HCT116 (cell line): ENCODE measurements around the gene PRKCH. TPM values are rescaled to one million over a fixed set of nuclear protein-coding genes. Genes with fewer than 3 reads are reported as not detected.

Experiments
- ATAC-seq: fragments of 200-7000 bp; cut with Tn5 transposase; 2 replicates; pipeline ENCODE4 v1.9.1; 2020; ENCODE audit warnings: mild to moderate bottlenecking, moderate library complexity
- BruUV-seq: library from RNA; stranded (reverse); fragments of 400-500 nt; replicated peaks from 2 replicates; lab custom pipeline; 2021; lab: Mats Ljungman, UMichigan
- CTCF ChIA-PET: fragments of 300-600 bp; sonication (Branson Sonifier 250); formaldehyde crosslinking; loops from one replicate; lab custom pipeline; 2021; ENCODE audit warnings: antibody characterized with exemption; lab: Charles Lee
- POLR2A ChIA-PET: fragments of 300-600, 350-600 bp; sonication (Branson Sonifier 250); formaldehyde crosslinking; loops from one replicate; lab custom pipeline; 2021; ENCODE audit warnings: antibody characterized with exemption; lab: Charles Lee
- RAD21 ChIA-PET, 2 experiments: fragments of 300-600 bp; sonication (Branson Sonifier 250); formaldehyde crosslinking; loops; one replicate each; lab custom pipeline; 2023; ENCODE audit warnings: low total read pairs in 2 of 2; ENCODE audit not compliant: uncharacterized antibody in 2 of 2, unreplicated experiment in 2 of 2, low non-redundant PET in 1 of 2; lab: Charles Lee
- DNase-seq: peaks from one replicate; pipeline ENCODE4 v3.0.0-alpha.2; 2010; ENCODE audit warnings: low read depth, low spot score
- H2AFZ ChIP-seq: fragments of 200-600 bp; shearing (Covaris generic), sonication (generic); 2 replicates; pipeline ENCODE4 v1.6.1; 2017; ENCODE audit warnings: low read depth, mixed run types, mixed read lengths, antibody characterized with exemption, low read length; ENCODE audit not compliant: poor library complexity, severe bottlenecking
- H3K27ac ChIP-seq: 2 replicates; pipeline ENCODE4 v1.5.1; 2012; ENCODE audit warnings: low read depth, low read length
- H3K27me3 ChIP-seq: fragments of 200-600 bp; sonication (generic); 2 replicates; pipeline ENCODE4 v1.6.1; 2016; ENCODE audit warnings: mixed run types, low read length, mixed read lengths; ENCODE audit not compliant: insufficient read depth
- H3K36me3 ChIP-seq, 2 experiments: fragments of 200-500 bp in 1 of 2; fragments of 200-600 bp in 1 of 2; sonication (Bioruptor generic) in 1 of 2; sonication (generic) in 1 of 2; 2 replicates each; pipeline versions ENCODE4 v1.5.1 to v1.6.1; 2014 to 2016; ENCODE audit warnings: low read length in 2 of 2, inconsistent platforms in 1 of 2, mixed read lengths in 1 of 2, mixed run types in 1 of 2; ENCODE audit not compliant: insufficient read depth in 2 of 2, control insufficient read depth in 1 of 2
- H3K4me1 ChIP-seq, 2 experiments: fragments of 200-600 bp in 1 of 2; sonication (generic) in 1 of 2; 2 replicates each; pipeline versions ENCODE4 v1.5.1 to v1.6.1; 2012 to 2017; ENCODE audit warnings: low read length in 2 of 2, inconsistent platforms in 1 of 2, mild to moderate bottlenecking in 1 of 2, mixed read lengths in 1 of 2, mixed run types in 1 of 2, moderate library complexity in 1 of 2; ENCODE audit not compliant: insufficient read depth in 2 of 2, control insufficient read depth in 1 of 2
- H3K4me2 ChIP-seq: fragments of 200-600 bp; sonication (generic); 2 replicates; pipeline ENCODE4 v1.6.1; 2017; ENCODE audit warnings: mixed run types, low read length, mixed read lengths
- H3K4me3 ChIP-seq, 2 experiments: fragments of 200-600 bp in 1 of 2; sonication (generic) in 1 of 2; replicated peaks in 1 of 2; 2 replicates each; pipeline ENCODE4 v1.5.1; 2011 to 2016; ENCODE audit warnings: low read length in 2 of 2, control low read depth in 1 of 2, low read depth in 1 of 2, mild to moderate bottlenecking in 1 of 2, mixed read lengths in 1 of 2, mixed run types in 1 of 2
- H3K79me2 ChIP-seq: fragments of 200-600 bp; sonication (generic); 2 replicates; pipeline ENCODE4 v1.6.1; 2017; ENCODE audit warnings: mild to moderate bottlenecking, mixed run types, low read length, moderate library complexity, mixed read lengths; ENCODE audit not compliant: insufficient read depth
- H3K9ac ChIP-seq: fragments of 200-600 bp; sonication (generic); 2 replicates; pipeline ENCODE4 v1.6.1; 2016; ENCODE audit warnings: low read length, mixed read lengths
- H3K9me2 ChIP-seq: fragments of 200-600 bp; sonication (generic), shearing (Covaris generic); 2 replicates; pipeline ENCODE4 v1.6.1; 2017; ENCODE audit warnings: mixed run types, mild to moderate bottlenecking, moderate library complexity; ENCODE audit not compliant: insufficient read depth
- H3K9me3 ChIP-seq, 2 experiments: fragments of 200-500 bp in 1 of 2; fragments of 200-600 bp in 1 of 2; sonication (Bioruptor generic) in 1 of 2; sonication (generic) in 1 of 2; 2 replicates each; pipeline ENCODE4 v1.6.1; 2014 to 2017; ENCODE audit warnings: low read length in 2 of 2, mixed read lengths in 2 of 2, inconsistent platforms in 1 of 2, low read depth in 1 of 2, mild to moderate bottlenecking in 1 of 2, mixed run types in 1 of 2, moderate library complexity in 1 of 2; ENCODE audit not compliant: control insufficient read depth in 1 of 2, insufficient read depth in 1 of 2
- H4K20me1 ChIP-seq: fragments of 200-600 bp; sonication (generic), shearing (Covaris generic); 2 replicates; pipeline ENCODE4 v1.6.1; 2017; ENCODE audit warnings: mixed run types, mild to moderate bottlenecking, moderate library complexity; ENCODE audit not compliant: insufficient read depth
- EGR1 ChIP-seq: IDR thresholded peaks from 2 replicates; pipeline ENCODE4 v1.6.1; 2012; ENCODE audit warnings: low read depth
- EZH2phosphoT487 ChIP-seq: fragments of 200-600 bp; IDR thresholded peaks from 2 replicates; pipeline ENCODE4 v1.6.1; 2018; ENCODE audit warnings: antibody characterized with exemption, borderline replicate concordance
- JUND ChIP-seq: IDR thresholded peaks from 2 replicates; pipeline ENCODE4 v1.6.1; 2012
- POLR2AphosphoS5 ChIP-seq: IDR thresholded peaks from 2 replicates; pipeline ENCODE4 v1.6.1; 2011; ENCODE audit warnings: mild to moderate bottlenecking, low read depth, low read length, moderate library complexity
- RAD21 ChIP-seq: IDR thresholded peaks from 2 replicates; pipeline ENCODE4 v1.6.1; 2012; ENCODE audit warnings: low read depth, mild to moderate bottlenecking
- SRF ChIP-seq: IDR thresholded peaks from 2 replicates; pipeline ENCODE4 v1.6.1; 2012; ENCODE audit warnings: low read depth
- TCF7L2 ChIP-seq: IDR thresholded peaks from 2 replicates; pipeline ENCODE4 v1.7.0; 2011; ENCODE audit warnings: borderline replicate concordance, inconsistent platforms; ENCODE audit not compliant: insufficient read depth, insufficient read length; ENCODE audit errors: extremely low read depth
- YY1 ChIP-seq: IDR thresholded peaks from 2 replicates; pipeline ENCODE4 v1.6.1; 2011; ENCODE audit warnings: low read length, low read depth, moderate library complexity, mild to moderate bottlenecking; ENCODE audit not compliant: insufficient replicate concordance; ENCODE audit errors: extremely low read depth
- ZFX ChIP-seq: fragments of 450-650 bp; IDR thresholded peaks from 2 replicates; pipeline ENCODE4 v1.6.1; 2017
- ZNF274 ChIP-seq: fragments of 200-500 bp; sonication (Bioruptor generic); IDR thresholded peaks from 2 replicates; pipeline ENCODE4 v1.6.1; 2014; ENCODE audit warnings: mild to moderate bottlenecking, low read depth, low read length, inconsistent platforms
- intact Hi-C: fragments of 100-400 bp; cut with micrococcal nuclease; formaldehyde crosslinking; loops from 2 replicates; pipeline ENCODE4 v1.10.0; 2022
- total RNA-seq: library from RNA; stranded (reverse); gene quantifications from one replicate; pipeline ENCODE4 v1.2.1, GENCODE V29; 2021; ENCODE audit not compliant: unreplicated experiment
- TF ChIP-seq, protein P1 (sequence below): IDR thresholded peaks from 2 replicates; pipeline ENCODE4 v1.6.1; 2012
- TF ChIP-seq, protein P2 (sequence below), 3 experiments: fragments of 200-600 bp in 1 of 3; sonication (generic) in 1 of 3; IDR thresholded peaks in 2 of 3; conservative IDR thresholded peaks in 1 of 3; 2 replicates each; pipeline ENCODE4 v1.5.1; 2012 to 2017; ENCODE audit warnings: low read depth in 2 of 3, low read length in 2 of 3, antibody characterized with exemption in 1 of 3, borderline replicate concordance in 1 of 3, control low read depth in 1 of 3, mild to moderate bottlenecking in 1 of 3, mixed read lengths in 1 of 3, mixed run types in 1 of 3, moderate library complexity in 1 of 3; ENCODE audit not compliant: insufficient read depth in 1 of 3

PRKCH gene
- total RNA-seq, 1 experiment from 2014 or later: 16.6 TPM

DNA sequence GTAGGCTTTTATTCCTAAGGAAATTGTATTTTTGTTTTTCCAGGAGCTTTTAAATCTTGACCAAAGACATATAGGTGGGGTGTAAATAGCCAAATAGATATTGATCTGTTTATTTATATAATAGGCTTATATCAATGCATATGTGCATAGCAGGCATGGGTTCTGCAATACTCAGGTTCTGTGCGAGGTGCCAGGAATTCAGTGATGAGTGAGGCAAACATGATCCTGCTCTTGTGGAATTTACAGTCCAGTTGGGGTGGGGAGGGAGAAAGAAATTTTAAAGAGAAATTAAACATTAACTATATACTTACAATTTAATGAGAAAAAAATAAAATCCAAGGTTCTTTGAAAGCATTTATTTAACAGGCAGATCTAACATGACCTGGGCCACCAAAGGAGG lies 213.7 kb downstream of the PRKCH start:
- Histone ChIP-seq H3K4me1 (peaks cover 70 to 82% of the 10 kb centered on the region in 2 experiments), H3K4me3 (no peak overlapping the region), H4K20me1 (no peaks in the 10 kb centered on the region), H3K9me3 (no peaks in the 10 kb centered on the region), H3K9ac (no peak overlapping the region), H3K9me2 (no peaks in the 10 kb centered on the region), H3K27me3 (no peaks in the 10 kb centered on the region), H3K79me2 (no peaks in the 10 kb centered on the region), H2AFZ (no peak overlapping the region), H3K36me3 (no peaks in the 10 kb centered on the region), H3K4me2 (no peak overlapping the region), H3K27ac (no peak overlapping the region)
- ATAC-seq (no peak), DNase-seq (no peak)
- intact Hi-C loops: no loop called here
- no TSS peak for BruUV-seq
- ChIA-PET CTCF (no interaction called here), POLR2A (interaction anchor here (1.5 to 5.2 kb wide), 2 partner anchors 9 to 28 kb away, joined by 4 to 45 read pairs; no protein-coding TSS in a partner anchor)
- TF ChIP-seq RAD21 (no peak), ZNF274 (no peak), EZH2phosphoT487 (no peak), POLR2AphosphoS5 (no peak), SRF (no peak), ZFX (no peak), JUND (no peak), TCF7L2 (no peak), EGR1 (no peak), YY1 (no peak)
- TF ChIP-seq, protein P1, sequence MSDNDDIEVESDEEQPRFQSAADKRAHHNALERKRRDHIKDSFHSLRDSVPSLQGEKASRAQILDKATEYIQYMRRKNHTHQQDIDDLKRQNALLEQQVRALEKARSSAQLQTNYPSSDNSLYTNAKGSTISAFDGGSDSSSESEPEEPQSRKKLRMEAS: no peak
- TF ChIP-seq, protein P2, sequence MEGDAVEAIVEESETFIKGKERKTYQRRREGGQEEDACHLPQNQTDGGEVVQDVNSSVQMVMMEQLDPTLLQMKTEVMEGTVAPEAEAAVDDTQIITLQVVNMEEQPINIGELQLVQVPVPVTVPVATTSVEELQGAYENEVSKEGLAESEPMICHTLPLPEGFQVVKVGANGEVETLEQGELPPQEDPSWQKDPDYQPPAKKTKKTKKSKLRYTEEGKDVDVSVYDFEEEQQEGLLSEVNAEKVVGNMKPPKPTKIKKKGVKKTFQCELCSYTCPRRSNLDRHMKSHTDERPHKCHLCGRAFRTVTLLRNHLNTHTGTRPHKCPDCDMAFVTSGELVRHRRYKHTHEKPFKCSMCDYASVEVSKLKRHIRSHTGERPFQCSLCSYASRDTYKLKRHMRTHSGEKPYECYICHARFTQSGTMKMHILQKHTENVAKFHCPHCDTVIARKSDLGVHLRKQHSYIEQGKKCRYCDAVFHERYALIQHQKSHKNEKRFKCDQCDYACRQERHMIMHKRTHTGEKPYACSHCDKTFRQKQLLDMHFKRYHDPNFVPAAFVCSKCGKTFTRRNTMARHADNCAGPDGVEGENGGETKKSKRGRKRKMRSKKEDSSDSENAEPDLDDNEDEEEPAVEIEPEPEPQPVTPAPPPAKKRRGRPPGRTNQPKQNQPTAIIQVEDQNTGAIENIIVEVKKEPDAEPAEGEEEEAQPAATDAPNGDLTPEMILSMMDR (IDR thresholded peaks at IDR 0.05 in 2 of 3, conservative IDR thresholded peaks at IDR 0.05 in 1 of 3; ENCODE audit: borderline replicate concordance in 1 of 3, insufficient read depth in 1 of 3, low read depth in 2 of 3, low read length in 2 of 3): no peak
- TF ChIP-seq, all 23 proteins: peak for 0
- RAD21 ChIA-PET: no interaction called here
